OCI-LY1 (cell line): Measurements from ENCODE around the gene SLC44A2.

Experiments used
- EZH2 ChIP-seq: fragments of 200-600 bp; sonication (generic), shearing (Covaris generic); IDR thresholded peaks from 2 replicates; pipeline ENCODE4 v1.8.0; 2017; ENCODE audit warnings: borderline replicate concordance, mixed run types, mild to moderate bottlenecking, antibody characterized with exemption, low read length, moderate library complexity, mixed read lengths
- TF ChIP-seq, protein P1 (sequence below): fragments of 200-600 bp; sonication (generic), shearing (Covaris generic); IDR thresholded peaks from 2 replicates; pipeline ENCODE4 v1.5.1; 2017; ENCODE audit warnings: mild to moderate bottlenecking, antibody characterized with exemption, low read length, moderate library complexity, mixed read lengths

DNA sequence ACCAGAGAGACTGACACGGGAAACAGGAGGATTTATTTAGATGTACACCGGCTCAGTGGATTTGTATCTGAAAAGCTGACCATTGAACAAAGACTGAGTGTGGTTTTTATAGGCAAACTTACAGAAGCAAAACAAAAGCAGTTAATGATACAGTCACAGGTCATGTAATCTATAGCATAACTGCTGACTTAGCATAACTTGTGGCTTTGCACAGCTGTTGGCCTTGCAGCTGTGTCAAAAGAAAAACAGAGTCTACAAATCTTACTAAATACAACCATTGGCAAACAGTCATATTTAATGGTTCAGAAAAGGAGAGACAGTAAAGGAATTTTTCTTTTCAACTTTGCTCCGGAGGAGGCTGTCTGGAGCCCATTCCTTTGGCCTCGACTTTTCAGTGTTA lies 26.5 kb downstream of the SLC44A2 start:
- TF ChIP-seq, protein P1, sequence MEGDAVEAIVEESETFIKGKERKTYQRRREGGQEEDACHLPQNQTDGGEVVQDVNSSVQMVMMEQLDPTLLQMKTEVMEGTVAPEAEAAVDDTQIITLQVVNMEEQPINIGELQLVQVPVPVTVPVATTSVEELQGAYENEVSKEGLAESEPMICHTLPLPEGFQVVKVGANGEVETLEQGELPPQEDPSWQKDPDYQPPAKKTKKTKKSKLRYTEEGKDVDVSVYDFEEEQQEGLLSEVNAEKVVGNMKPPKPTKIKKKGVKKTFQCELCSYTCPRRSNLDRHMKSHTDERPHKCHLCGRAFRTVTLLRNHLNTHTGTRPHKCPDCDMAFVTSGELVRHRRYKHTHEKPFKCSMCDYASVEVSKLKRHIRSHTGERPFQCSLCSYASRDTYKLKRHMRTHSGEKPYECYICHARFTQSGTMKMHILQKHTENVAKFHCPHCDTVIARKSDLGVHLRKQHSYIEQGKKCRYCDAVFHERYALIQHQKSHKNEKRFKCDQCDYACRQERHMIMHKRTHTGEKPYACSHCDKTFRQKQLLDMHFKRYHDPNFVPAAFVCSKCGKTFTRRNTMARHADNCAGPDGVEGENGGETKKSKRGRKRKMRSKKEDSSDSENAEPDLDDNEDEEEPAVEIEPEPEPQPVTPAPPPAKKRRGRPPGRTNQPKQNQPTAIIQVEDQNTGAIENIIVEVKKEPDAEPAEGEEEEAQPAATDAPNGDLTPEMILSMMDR, result no peak
- TF ChIP-seq EZH2, result no peak
